Measurements from ENCODE around the gene PEX3.
A peak's percentile ranks its signal among the peaks of the same experiment; 100 is the strongest.

The PEX3 gene, protein sequence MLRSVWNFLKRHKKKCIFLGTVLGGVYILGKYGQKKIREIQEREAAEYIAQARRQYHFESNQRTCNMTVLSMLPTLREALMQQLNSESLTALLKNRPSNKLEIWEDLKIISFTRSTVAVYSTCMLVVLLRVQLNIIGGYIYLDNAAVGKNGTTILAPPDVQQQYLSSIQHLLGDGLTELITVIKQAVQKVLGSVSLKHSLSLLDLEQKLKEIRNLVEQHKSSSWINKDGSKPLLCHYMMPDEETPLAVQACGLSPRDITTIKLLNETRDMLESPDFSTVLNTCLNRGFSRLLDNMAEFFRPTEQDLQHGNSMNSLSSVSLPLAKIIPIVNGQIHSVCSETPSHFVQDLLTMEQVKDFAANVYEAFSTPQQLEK

DNA sequence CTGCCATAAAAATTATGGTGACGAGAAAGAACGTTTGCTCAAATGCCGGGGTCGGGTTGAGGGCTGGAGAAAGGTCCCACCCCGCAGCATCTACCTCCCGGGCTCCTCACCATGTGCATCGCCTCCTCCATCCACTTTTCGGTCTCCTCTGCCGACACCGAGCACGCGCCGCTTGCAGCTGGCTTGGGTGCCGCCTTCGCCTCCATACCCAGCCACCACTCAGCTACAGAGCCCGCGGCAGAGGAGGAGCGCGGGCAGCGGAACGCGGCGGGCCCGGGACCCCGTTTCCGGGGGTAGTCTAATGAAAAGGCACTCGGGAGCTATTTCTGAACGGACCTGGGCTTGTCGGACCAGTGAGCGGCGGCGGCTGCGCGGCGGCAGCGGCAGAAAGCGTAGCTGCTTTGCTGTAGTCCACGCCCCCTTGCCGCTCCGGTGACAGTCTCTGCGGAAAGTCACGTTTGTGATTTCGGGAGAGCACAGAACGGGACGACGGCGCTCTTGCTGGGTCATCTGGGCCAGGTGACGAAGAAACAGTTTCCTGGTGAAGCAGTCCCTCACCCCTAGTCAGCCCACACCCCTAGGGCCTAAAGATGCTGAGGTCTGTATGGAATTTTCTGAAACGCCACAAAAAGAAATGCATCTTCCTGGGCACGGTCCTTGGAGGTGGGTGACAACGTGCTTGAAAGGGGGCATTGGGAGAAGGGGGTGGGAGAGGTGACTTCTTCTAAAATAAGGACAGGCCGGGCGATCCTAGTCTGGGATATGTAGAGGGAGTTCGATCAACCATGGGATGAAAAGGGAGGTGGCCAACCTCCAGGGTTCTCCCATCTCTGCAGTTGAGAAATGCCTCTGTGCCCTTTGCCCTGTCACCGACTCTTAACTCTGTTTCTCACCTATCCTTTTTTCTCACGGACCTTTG is at the start of gene PEX3, which contains the start of gene ADAT2:
Gene PEX3, plus strand, starts transcription at position 353 of the 919 bp plus-strand sequence. Its CDS starts 238 bp downstream, at position 591.
Gene ADAT2, minus strand, starts transcription at position 243 of the 919 bp plus-strand sequence. Its CDS starts 37 bp downstream, at position 206.
- H3K4me3 ChIP-seq (replicated peaks; ENCODE audit: low read depth, low read length): peak within 1 kb of the TSS; percentile 96
- TF ChIP-seq, protein P1, sequence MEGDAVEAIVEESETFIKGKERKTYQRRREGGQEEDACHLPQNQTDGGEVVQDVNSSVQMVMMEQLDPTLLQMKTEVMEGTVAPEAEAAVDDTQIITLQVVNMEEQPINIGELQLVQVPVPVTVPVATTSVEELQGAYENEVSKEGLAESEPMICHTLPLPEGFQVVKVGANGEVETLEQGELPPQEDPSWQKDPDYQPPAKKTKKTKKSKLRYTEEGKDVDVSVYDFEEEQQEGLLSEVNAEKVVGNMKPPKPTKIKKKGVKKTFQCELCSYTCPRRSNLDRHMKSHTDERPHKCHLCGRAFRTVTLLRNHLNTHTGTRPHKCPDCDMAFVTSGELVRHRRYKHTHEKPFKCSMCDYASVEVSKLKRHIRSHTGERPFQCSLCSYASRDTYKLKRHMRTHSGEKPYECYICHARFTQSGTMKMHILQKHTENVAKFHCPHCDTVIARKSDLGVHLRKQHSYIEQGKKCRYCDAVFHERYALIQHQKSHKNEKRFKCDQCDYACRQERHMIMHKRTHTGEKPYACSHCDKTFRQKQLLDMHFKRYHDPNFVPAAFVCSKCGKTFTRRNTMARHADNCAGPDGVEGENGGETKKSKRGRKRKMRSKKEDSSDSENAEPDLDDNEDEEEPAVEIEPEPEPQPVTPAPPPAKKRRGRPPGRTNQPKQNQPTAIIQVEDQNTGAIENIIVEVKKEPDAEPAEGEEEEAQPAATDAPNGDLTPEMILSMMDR (IDR thresholded peaks at IDR 0.05; ENCODE audit: low read length, missing control alignments): no peak
- peak; percentile 95 for DNase-seq (ENCODE audit: low read depth)

DNA sequence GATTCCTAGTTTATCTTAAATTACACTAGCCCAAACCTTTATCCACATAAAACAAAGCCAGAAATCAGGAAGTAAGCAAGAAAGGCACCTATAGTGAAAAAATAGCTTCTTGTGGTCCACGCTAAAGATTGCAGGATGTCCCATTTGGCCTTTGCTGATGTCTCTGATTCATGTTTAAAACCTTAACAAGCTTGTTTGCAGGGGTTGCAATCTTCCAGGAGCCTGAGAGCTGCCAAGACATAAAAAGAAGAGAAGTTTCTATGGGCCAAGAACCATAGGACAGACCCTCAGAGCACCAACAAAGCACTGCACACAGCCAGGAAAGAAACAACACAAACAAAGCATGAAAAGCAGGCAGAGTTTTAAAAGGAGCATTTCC is 49.5 kb upstream of the PEX3 start:
- DNase-seq (ENCODE audit: low read depth): no peak
- H3K4me3 ChIP-seq (replicated peaks; ENCODE audit: low read depth, low read length): no peak overlapping the region
- TF ChIP-seq, protein P1 (IDR thresholded peaks at IDR 0.05; ENCODE audit: low read length, missing control alignments): no peak

DNA sequence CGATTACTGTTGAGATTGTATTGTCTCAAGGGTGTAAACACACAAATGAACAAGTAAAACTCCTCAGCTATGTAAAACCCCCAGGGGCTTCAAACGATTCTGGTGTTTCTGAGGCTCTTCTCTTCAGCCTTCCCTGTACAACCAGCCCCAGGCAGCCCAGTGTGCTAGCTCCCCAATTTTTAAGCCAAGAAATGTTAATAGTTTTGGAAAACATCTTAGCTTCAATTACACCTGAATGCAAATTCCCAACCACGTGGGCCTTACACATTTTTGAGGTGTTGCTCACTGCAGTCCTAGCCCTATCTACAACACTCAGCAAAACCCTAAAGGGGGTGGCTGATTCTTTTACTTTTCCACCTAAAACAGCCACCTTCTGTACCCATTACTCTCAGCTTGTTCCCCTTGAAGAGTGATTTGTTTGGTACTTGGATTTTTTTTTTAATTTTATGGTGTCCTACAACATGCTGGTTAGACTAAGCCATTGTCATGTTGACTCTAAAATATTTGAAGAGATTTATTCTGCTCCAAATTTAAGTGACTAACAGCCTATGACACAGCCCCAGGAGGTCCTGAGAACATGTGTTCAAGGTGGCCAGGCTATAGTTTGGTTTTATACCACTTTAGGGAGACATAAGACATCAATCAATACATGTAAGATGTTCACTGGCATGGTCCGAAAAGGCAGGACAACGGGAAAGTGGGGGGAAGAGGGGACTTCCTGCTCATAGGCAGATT is 48.8 kb upstream of the PEX3 start:
- DNase-seq (ENCODE audit: low read depth): no peak
- no peak overlapping the region for H3K4me3 ChIP-seq (replicated peaks; ENCODE audit: low read depth, low read length)
- TF ChIP-seq, protein P1 (IDR thresholded peaks at IDR 0.05; ENCODE audit: low read length, missing control alignments): no peak

DNA sequence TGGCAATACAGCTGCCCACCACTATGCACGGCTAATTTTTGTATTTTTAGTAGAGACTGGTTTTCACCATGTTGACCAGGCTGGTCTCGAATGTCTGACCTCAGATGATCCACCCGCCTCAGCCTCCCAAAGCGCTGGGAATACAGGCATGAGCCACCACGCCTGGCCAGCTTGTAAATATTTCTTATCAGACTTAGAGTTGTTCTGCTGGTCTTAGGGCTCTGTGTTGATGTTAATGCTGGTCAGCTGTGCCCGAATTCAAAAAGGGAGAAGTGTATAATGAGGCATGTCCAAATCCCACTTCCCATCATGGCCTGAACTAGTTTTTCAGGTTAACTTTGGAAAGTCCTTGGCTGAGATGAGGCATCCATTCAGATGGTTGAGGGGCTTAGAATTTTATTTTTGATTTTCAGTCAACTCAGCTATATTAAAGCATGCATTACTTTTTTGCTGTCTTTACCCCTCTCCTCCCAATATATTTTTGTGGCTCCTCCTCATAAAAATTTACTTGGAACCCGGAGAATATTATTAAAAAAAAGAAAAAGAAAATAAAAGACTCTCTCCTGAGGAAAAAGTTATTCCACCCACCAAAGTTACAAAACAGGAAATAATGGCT is 47.8 kb upstream of the PEX3 start:
- no peak overlapping the region for H3K4me3 ChIP-seq (replicated peaks; ENCODE audit: low read depth, low read length)
- TF ChIP-seq, protein P1 (IDR thresholded peaks at IDR 0.05; ENCODE audit: low read length, missing control alignments): no peak
- DNase-seq (ENCODE audit: low read depth): no peak

DNA sequence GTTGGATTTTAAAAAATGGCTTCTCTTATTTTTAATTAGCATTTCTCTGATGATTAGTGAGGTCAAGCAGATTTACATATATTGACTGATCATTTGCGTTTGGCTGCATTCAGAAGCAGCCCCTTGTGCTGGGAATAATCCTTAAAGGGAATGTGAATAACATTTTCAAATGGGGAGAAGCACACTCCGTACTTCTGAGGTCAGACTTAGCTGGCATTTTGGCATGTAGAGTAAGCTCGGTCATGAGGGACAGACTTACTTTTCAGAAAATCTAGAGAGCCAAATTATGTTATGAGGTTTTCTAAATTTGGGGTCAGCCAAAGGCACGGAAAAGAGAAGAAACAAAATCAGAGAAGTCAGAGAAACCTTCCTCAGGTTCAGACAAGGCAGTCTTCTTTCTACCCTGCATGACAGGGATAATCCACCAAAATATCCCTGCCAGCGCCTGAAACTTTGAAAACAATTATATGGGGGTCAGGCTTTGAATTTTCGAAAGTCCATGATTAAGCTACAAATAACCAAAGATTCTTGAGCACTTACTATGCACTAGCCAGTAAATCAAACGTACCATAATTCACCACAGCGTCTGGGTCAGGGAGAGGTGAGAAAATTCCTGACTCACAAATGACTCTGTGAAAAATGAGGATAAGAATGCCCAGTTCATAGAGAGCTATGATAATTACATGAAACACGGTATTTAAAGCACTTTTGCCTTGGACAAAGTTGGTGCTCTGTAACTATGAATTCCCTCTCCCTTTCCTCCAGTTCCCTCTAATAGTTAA is 45.0 kb upstream of the PEX3 start:
- DNase-seq (ENCODE audit: low read depth): no peak
- TF ChIP-seq, protein P1 (IDR thresholded peaks at IDR 0.05; ENCODE audit: low read length, missing control alignments): no peak
- H3K4me3 ChIP-seq (replicated peaks; ENCODE audit: low read depth, low read length): no peak overlapping the region
